Activated T-cell treated with anti-CD3 and anti-CD28 coated beads, Interleukin-2, amount 50 U/mL, for 4 hours (primary cell): Measurements from ENCODE around the gene PITPNM1. TPM values are rescaled to one million over a fixed set of nuclear protein-coding genes. Genes with fewer than 3 reads are reported as not detected.

Experiments
- ATAC-seq, 2 donors: fragments of 200-7000 bp; cut with Tn5 transposase; one replicate each; pipeline ENCODE4 v1.10.0; 2021
- DNase-seq: peaks from one replicate; pipeline ENCODE4 v3.0.0-alpha.2; 2020
- H3K27me3 Mint-ChIP-seq: one replicate; pipeline ENCODE4 v1.8.0; 2021; ENCODE audit warnings: low read depth, mixed read lengths
- H3K36me3 Mint-ChIP-seq: one replicate; pipeline ENCODE4 v1.8.0; 2022; ENCODE audit warnings: mixed read lengths; ENCODE audit not compliant: insufficient read depth
- H3K4me1 Mint-ChIP-seq: one replicate; pipeline ENCODE4 v1.8.0; 2021; ENCODE audit warnings: low read depth, mixed read lengths
- H3K4me3 Mint-ChIP-seq: one replicate; pipeline ENCODE4 v1.8.0; 2021; ENCODE audit warnings: mild to moderate bottlenecking, moderate library complexity, mixed read lengths
- H3K9me3 Mint-ChIP-seq: one replicate; pipeline ENCODE4 v1.8.0; 2021; ENCODE audit warnings: mixed read lengths
- total RNA-seq, 3 donors: library from RNA; stranded (reverse); gene quantifications; one replicate each; pipeline ENCODE4 v1.2.1, GENCODE V29; 2021

Gene PITPNM1
- total RNA-seq, 3 donors from 2014 or later, result 88.8 to 118 (median 96.4) TPM

DNA sequence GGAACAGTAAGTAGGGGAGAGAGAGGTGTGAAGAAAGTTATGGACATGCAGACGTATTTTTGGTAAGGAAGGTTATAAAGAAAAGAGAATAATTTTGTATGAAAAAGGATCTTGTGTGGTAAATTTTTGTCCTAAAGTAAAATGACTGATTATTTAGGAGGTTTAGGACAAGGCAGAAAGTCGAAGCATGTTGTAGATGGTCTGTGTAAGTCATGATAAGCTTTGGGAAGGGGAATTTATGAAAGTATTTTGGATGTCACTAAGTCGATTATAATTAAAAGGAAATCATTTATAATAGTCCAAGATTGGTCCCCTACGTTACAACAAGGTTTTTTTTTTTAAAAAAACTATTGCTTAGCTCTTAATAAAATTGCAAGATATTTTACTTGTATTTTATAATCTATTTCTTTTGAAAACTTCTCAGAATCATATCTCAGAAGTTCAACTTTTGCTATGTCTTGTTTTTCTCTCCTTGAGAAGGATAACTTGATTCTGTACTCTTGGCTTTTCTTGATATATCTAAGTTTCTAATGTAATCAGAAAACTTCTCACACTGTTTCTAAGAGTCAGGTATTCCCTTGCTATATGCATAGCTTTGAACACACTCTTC is 29.0 kb upstream of the PITPNM1 start:
- peaks cover 5% of the 10 kb centered on the region for H3K27me3 Mint-ChIP-seq
- ATAC-seq, result no peak
- H3K9me3 Mint-ChIP-seq, result peaks cover 10% of the 10 kb centered on the region
- no peak overlapping the region for H3K4me3 Mint-ChIP-seq
- DNase-seq, result no peak
- H3K4me1 Mint-ChIP-seq, result no peaks in the 10 kb centered on the region
- no peaks in the 10 kb centered on the region for H3K36me3 Mint-ChIP-seq

DNA sequence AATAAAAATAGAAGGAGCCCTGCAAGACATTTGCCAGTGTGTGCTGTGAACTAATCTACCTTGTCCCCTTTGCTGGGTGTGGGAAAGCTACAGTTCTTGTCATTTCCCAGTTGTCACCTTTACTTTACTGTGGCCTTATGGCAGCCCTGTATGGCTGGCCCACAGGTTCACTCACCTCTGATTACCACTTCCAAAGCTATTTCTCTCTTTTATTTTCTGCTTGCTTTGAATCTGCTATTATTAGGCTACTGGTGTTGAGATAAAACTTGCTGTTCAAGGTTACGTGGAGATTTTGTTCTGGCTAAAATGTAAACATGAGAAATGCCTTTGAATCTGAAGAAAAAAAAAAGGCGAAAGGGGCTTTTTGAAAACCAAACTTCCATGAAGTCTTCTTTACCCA is 27.7 kb upstream of the PITPNM1 start:
- Mint-ChIP-seq H3K9me3 (peaks cover 10% of the 10 kb centered on the region), H3K36me3 (no peaks in the 10 kb centered on the region), H3K4me3 (no peak overlapping the region), H3K27me3 (peaks cover 6% of the 10 kb centered on the region), H3K4me1 (no peaks in the 10 kb centered on the region)
- DNase-seq (no peak), ATAC-seq (no peak)

DNA sequence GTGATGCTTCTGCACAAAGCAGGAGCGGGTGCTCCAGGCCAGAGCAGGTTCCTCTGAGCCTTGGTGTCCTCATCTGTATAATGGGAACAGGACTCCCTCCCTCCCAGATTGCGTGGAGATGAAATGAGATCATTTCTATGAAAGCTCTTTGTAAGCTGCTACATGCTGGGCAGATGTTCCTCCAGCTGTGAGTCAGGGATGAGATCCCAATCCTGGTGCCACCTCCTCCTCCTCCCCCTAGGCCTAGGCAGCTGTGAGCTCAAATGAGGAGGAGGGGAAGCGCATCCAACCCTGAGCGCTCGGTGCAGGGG is 25.1 kb upstream of the PITPNM1 start:
- H3K9me3 Mint-ChIP-seq, result peaks cover 10% of the 10 kb centered on the region
- DNase-seq, result no peak
- H3K27me3 Mint-ChIP-seq, result peaks cover 6% of the 10 kb centered on the region
- no peaks in the 10 kb centered on the region for H3K36me3 Mint-ChIP-seq
- ATAC-seq, result no peak
- no peaks in the 10 kb centered on the region for H3K4me1 Mint-ChIP-seq
- no peak overlapping the region for H3K4me3 Mint-ChIP-seq

DNA sequence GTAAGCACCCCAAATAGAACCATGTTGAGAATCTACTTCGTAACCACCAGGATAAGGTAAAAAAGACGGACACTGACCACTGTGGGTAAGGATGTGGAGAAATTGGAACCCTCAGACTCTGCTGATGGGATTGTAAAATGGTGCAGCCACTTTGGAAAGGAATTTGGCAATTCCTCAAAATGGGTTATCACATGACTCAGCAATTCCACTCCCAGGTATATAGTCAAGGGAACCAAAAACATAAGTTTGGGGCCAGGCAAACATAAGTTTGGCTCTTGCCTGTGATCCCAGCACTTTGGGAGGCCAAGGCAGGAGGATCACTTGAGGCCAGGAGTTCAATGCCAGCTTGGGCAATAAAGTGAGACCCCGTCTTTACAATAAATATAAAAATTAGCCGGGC is 23.2 kb upstream of the PITPNM1 start:
- no peak for ATAC-seq
- DNase-seq, result no peak
- Mint-ChIP-seq H3K36me3 (no peaks in the 10 kb centered on the region), H3K4me1 (no peaks in the 10 kb centered on the region), H3K27me3 (peaks cover 3% of the 10 kb centered on the region), H3K9me3 (no peaks in the 10 kb centered on the region), H3K4me3 (no peak overlapping the region)

DNA sequence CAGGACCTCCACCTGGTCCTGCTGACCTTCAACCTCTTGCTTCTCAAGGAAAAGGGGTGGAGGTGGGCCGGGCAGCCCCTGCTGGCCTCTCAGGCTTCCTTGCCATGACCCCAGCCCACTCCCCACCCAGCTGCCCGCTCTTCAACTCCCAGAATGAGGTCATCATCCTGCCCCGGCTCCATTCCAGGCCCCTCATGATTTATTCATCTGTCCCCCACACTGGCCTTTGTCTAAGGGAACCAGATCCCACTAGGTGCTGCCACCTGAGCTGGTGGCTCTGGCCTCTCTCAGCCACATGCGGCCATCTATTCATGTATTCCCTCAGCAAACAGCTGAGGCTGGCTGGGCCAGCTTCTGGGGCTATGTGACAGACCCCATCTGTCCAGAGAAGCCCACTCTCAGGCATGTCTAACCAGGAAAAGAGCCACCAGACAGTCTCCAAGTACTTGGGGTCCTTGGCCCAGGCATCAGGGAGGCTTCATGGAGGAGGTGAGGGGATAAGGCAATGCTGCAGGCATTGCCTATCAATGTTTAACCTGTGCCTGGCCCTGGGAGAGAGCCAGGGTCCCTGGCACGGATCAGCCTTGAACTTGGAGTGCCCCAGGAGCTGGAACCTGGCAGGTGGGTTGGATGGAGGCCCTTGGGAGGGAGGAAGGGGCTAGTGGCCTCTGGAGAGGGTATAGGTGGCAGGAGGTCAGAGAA is 20.3 kb upstream of the PITPNM1 start:
- H3K9me3 Mint-ChIP-seq, result no peaks in the 10 kb centered on the region
- no peak for ATAC-seq
- no peaks in the 10 kb centered on the region for H3K4me1 Mint-ChIP-seq
- peaks cover 3% of the 10 kb centered on the region for H3K27me3 Mint-ChIP-seq
- no peak for DNase-seq
- H3K36me3 Mint-ChIP-seq, result no peaks in the 10 kb centered on the region
- no peak overlapping the region for H3K4me3 Mint-ChIP-seq

DNA sequence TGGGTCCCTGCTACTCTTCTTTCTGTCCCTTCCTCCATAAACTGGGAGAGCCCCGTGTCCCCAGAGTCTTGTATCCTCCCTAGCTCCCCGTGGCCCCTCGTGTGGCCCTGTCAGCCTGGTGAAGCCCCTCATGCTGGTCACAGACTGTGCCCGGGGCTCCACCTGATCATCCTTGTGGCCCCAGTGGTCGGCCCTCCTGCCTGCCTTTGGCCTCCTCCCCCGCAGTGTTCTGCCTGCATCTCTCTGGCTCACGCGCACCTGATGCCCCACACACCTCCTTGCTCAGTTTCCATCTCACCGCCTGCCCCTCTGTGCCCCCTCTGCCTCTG is 19.3 kb upstream of the PITPNM1 start:
- Mint-ChIP-seq H3K9me3 (no peaks in the 10 kb centered on the region), H3K4me3 (no peak overlapping the region), H3K36me3 (no peaks in the 10 kb centered on the region), H3K27me3 (peaks cover 3% of the 10 kb centered on the region), H3K4me1 (no peaks in the 10 kb centered on the region)
- DNase-seq (no peak), ATAC-seq (no peak)

DNA sequence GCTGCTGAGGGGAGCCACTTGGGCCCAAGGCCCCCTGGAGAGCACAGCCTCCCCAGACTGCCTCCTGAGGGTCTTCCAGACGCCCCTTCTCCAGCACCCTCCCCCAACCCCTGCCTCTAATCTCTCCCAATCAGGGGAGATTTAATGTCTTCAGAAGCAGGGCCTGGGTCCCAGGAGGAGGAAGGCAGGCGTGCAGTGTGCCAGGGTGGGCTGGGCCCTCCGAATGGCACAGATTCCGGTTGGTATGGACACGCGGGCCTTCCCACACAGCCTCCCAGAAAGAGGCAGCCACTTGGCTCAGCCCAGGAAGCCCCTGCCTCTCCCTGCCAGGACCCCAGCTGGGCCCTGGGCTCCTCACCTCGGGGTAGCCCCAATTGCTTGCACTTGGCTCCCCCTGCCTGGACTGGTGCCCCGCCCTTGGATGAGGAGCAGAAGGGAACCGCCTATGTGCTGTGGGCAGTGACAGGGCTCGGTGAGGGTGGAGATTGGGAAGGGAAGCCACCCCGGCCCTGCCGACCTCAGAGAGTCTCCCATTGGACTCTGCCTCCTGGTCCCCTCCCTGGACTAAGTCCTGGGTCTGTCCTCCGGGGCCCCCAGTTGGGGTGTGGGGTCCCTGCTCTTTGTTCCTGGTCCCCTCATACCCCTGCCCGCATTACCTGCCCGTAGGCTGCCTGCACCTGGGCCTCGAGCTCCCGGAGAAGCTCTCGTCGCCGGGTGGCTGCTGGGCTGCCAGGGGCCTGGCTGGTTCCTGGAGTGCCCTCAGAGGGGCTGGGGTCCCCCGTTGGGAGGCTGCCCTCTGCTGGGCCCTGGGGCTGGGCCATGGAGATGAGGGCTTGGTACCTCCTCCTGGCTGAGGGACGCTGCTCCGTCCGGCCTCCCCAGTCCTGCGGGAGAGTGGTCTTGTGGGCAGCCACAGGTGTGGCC is 18.7 kb upstream of the PITPNM1 start:
- no peaks in the 10 kb centered on the region for H3K9me3 Mint-ChIP-seq
- no peaks in the 10 kb centered on the region for H3K4me1 Mint-ChIP-seq
- DNase-seq, result no peak
- H3K27me3 Mint-ChIP-seq, result no peaks in the 10 kb centered on the region
- H3K36me3 Mint-ChIP-seq, result no peaks in the 10 kb centered on the region
- no peak overlapping the region for H3K4me3 Mint-ChIP-seq
- no peak for ATAC-seq

DNA sequence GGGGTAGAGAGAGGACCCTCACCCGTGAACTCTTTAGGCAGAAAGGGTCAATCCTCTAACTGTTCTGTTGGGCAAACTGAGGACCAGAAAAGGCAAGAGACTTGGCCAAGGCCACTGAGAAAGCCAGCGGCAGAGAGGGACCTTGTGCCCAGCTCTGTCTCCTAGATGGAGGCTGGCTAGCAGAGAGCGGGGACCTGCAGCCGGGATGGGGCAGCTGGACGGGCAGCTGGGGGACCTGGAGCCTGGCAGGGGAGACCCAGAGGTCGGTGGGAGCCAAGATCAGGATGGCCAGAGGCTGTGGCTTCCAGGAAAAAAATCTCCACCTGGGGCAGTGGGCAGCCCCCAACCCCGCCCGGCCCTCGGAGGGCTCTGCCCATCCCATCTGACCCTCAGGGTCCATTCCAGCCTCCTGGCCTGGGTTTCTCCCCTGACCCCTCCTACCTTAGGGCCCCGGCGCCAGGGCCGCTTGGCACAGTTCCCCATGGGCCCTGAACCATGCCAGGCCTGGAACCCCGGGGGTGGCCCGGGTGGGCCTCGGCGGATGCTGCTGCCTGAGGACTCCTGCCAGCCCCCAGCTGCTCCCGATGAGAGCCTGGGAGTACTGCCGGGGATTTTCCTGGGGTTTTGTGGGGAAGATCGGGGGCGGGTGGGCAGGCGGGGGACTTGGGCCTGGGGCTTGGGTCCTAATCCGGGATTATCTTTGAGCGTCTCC is 17.8 kb upstream of the PITPNM1 start, which contains the start of gene CABP2:
Gene CABP2 (minus strand): TSS at position 603 of the 712 bp plus-strand sequence. CDS start 120 bp downstream, at position 483.
- DNase-seq (no peak), ATAC-seq (no peak)
- Mint-ChIP-seq H3K27me3 (no peaks in the 10 kb centered on the region), H3K9me3 (no peaks in the 10 kb centered on the region), H3K4me3 (no peak within 1 kb of the TSS), H3K36me3 (no peaks in the 10 kb centered on the region), H3K4me1 (no peaks in the 10 kb centered on the region)

DNA sequence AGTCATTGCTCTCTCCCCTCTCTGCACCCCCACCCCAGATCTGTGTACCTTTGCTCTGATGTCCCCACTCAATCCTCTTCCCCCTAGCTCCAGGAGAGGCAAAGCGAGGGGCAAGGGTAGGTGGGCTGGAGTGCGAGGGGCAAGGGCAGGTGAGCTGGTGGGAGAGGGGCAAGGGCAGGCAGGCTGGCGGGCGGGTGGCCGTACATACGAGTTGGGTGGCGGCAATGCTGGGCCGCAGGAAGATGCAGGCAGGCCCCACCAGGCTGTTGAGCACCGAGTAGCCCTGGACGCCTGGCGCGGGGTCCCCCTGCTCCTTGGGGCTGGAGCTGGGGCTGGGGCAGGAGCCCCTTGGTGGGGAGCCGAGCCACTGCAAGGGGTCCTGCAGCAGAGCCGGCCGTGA is 17.2 kb upstream of the PITPNM1 start:
- H3K36me3 Mint-ChIP-seq, result no peaks in the 10 kb centered on the region
- H3K9me3 Mint-ChIP-seq, result no peaks in the 10 kb centered on the region
- H3K27me3 Mint-ChIP-seq, result no peaks in the 10 kb centered on the region
- DNase-seq (no peak), ATAC-seq (no peak)
- H3K4me3 Mint-ChIP-seq, result no peak overlapping the region
- H3K4me1 Mint-ChIP-seq, result no peaks in the 10 kb centered on the region

DNA sequence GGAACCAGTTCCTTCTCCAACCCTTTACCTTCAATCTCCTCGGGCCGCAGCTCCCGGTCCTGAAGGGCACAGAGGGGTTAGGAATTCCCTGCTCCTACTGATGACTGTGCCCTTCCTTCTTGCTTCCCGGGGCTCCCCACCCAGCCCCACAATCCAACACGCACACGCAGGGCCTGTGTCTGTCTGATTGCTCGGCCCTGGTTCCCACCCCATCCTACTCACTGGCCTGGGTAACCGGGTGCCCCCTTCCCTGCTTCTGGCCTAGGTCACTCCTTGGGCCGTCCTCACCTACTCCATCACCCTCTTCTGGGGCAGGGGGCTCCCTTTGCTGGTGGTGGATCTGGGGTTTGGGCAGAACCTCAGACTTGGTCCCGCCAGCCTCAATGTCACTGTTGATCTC is 16.8 kb upstream of the PITPNM1 start:
- H3K27me3 Mint-ChIP-seq, result no peaks in the 10 kb centered on the region
- H3K4me1 Mint-ChIP-seq, result no peaks in the 10 kb centered on the region
- DNase-seq (no peak), ATAC-seq (no peak)
- H3K36me3 Mint-ChIP-seq, result no peaks in the 10 kb centered on the region
- no peak overlapping the region for H3K4me3 Mint-ChIP-seq
- H3K9me3 Mint-ChIP-seq, result no peaks in the 10 kb centered on the region

DNA sequence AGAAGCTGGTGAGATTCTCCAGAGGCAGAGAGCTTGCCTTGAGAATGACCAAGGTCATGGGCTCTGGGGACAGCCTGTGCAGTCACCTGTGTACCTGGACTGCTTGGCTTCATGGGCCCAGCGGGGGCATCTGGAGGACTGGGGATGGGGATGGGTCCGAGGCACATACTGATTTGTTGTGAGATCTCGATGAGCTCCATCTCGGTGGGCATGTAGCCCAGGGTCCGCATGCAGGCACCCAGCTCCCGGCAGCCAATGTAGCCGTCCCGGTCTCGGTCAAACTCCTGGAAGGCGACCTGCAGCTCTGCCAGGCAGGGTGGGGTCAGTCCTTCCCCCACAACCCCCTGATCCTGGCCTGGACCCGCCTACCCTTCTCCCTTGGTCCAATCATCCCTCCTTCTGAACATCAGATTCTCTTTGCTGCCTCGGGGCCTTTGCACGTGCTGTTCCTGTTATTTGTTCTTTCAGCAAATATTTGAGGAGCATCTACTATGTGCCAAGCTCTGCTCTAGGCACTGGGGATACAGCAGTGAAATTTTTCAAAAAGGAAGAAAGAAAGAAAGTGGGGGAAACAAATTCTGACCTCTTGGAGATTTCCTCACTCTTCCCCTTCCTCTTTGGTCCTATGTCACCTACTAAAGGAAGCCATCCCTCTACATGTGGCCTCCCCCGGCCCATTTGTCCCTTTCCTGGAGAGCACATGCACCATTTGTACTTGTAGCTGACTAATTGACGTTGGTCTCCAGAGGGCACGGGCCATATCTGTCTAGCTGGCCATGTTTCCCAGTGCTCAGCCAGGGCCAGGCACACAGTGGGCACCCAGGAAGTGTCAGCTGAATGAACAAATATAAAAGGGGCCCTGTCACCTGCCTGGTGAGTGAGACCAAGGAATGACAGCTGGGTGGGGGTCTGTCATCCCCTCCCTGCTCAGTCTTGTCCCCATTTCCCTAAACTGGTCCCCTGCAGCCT is 16.0 kb upstream of the PITPNM1 start:
- Mint-ChIP-seq H3K4me1 (no peaks in the 10 kb centered on the region), H3K4me3 (no peak overlapping the region)

DNA sequence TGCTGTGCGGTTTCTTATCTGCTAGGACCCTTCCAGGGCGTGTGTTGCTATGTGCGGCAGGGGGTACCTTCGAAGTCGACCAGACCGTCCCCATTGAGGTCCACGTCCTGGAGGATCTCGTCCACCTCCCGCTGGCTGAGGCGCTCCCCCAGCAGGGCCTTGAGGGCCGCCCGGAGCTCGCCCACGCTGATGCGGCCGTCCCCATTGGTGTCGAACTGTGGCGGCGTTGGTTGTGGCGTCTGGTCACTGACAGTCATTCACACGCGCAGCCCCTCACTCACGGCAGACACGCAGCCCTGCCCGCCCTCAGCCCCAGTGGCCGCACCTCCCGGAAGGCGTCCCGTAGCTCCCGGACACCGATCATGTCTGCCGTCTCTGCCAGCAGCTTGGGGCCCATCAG is 14.6 kb upstream of the PITPNM1 start:
- Mint-ChIP-seq H3K27me3 (peaks cover 4% of the 10 kb centered on the region), H3K4me3 (no peak overlapping the region), H3K36me3 (no peaks in the 10 kb centered on the region), H3K9me3 (no peaks in the 10 kb centered on the region), H3K4me1 (no peaks in the 10 kb centered on the region)
- ATAC-seq (no peak), DNase-seq (no peak)

More for the DNA sequence above, 16.0 kb upstream of the PITPNM1 start:
- no peaks in the 10 kb centered on the region for H3K36me3 Mint-ChIP-seq
- H3K27me3 Mint-ChIP-seq, result no peaks in the 10 kb centered on the region
- DNase-seq, result no peak
- H3K9me3 Mint-ChIP-seq, result no peaks in the 10 kb centered on the region
- no peak for ATAC-seq

DNA sequence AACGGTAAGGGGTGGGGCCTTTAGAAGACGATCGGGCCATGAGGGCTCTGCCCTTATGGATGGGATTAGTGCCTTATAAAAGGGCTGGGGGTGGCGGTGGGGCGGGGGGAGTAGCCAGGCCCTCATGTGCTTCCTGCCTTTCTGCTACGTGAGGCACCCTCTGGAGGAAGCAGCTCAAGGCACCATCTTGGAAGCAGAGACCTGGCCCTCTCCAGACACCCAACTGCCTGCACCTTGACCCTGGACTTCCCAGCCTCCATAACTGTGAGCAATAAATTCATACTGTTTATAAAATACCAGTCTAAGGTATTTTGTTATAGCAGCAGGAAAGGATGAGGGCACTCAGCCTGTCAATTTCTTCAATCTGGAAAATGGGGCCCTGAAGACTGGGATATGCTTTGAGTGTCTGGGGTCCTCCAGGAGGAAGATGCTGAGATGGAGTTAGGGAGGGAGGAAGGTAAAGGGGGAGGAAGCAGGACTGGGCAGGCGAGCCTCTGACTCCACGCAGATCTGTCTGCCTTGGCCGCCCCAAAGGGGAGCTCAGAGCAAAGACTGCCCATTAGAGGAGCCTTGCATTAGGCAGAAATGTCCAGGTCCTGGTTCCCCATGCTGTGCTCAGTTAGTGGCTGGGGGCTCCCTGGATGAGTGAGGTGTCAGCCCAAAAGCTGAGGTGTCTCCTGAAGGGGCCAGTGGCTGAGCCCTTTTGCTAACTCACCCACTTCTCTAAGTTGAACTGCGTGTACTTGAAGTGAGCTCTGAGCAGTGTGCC is 12.8 kb upstream of the PITPNM1 start:
- H3K27me3 Mint-ChIP-seq, result peaks cover 8% of the 10 kb centered on the region
- H3K9me3 Mint-ChIP-seq, result no peaks in the 10 kb centered on the region
- no peak for ATAC-seq
- H3K36me3 Mint-ChIP-seq, result no peaks in the 10 kb centered on the region
- no peak for DNase-seq
- no peak overlapping the region for H3K4me3 Mint-ChIP-seq
- no peaks in the 10 kb centered on the region for H3K4me1 Mint-ChIP-seq
